ENCODE data around the gene UGGT2. TPM values are rescaled to one million over a fixed set of nuclear protein-coding genes. Genes with fewer than 3 reads are reported as not detected.

The UGGT2 gene, protein sequence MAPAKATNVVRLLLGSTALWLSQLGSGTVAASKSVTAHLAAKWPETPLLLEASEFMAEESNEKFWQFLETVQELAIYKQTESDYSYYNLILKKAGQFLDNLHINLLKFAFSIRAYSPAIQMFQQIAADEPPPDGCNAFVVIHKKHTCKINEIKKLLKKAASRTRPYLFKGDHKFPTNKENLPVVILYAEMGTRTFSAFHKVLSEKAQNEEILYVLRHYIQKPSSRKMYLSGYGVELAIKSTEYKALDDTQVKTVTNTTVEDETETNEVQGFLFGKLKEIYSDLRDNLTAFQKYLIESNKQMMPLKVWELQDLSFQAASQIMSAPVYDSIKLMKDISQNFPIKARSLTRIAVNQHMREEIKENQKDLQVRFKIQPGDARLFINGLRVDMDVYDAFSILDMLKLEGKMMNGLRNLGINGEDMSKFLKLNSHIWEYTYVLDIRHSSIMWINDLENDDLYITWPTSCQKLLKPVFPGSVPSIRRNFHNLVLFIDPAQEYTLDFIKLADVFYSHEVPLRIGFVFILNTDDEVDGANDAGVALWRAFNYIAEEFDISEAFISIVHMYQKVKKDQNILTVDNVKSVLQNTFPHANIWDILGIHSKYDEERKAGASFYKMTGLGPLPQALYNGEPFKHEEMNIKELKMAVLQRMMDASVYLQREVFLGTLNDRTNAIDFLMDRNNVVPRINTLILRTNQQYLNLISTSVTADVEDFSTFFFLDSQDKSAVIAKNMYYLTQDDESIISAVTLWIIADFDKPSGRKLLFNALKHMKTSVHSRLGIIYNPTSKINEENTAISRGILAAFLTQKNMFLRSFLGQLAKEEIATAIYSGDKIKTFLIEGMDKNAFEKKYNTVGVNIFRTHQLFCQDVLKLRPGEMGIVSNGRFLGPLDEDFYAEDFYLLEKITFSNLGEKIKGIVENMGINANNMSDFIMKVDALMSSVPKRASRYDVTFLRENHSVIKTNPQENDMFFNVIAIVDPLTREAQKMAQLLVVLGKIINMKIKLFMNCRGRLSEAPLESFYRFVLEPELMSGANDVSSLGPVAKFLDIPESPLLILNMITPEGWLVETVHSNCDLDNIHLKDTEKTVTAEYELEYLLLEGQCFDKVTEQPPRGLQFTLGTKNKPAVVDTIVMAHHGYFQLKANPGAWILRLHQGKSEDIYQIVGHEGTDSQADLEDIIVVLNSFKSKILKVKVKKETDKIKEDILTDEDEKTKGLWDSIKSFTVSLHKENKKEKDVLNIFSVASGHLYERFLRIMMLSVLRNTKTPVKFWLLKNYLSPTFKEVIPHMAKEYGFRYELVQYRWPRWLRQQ (N-terminal part only)
- 45.1 and 49.2 TPM in 2 replicates for total RNA-seq
- long read RNA-seq, transcript UGGT2-204 (10 exons, 1,547 nt), result major isoform, 5 of 79 reads
- long read RNA-seq, partial matches to known transcripts, result 45 of 79 reads
- long read RNA-seq, other reads (novel, unspliced or antisense), result 27 of 79 reads

GRCh38 chr13:96053003-96053703 is at the start of gene UGGT2:
Gene UGGT2, minus strand, starts transcription at chr13:96053401. Its CDS starts 89 bp downstream, at chr13:96053312.
- H3K9me3 Mint-ChIP-seq (ENCODE audit: low read depth), result no peaks in the 10 kb centered on the region

GRCh38 chr13:96100457-96101220 is 47.4 kb upstream of the UGGT2 start:
- Mint-ChIP-seq H3K27me3 (peaks cover 11% of the 10 kb centered on the region), H3K9me3 (ENCODE audit: low read depth) (no peaks in the 10 kb centered on the region), H3K4me3 (ENCODE audit: low read depth) (no peak overlapping the region), H3K36me3 (ENCODE audit: insufficient read depth) (no peaks in the 10 kb centered on the region), H3K27ac (no peak overlapping the region), H3K4me1 (ENCODE audit: low read depth) (peaks cover 4% of the 10 kb centered on the region)
- DNase-seq (ENCODE audit: low spot score, unreplicated experiment), result no peak
- TF ChIP-seq CTCF (IDR thresholded peaks at IDR 0.05; ENCODE audit: unreplicated experiment), result no peak

More at GRCh38 chr13:96053003-96053703, at the start of gene UGGT2:
- Mint-ChIP-seq H3K27ac (peak within 1 kb of the TSS; percentile 98), H3K27me3 (no peaks in the 10 kb centered on the region), H3K4me1 (ENCODE audit: low read depth) (peaks cover 6% of the 10 kb centered on the region), H3K36me3 (ENCODE audit: insufficient read depth) (peaks cover 12% of the 10 kb centered on the region), H3K4me3 (ENCODE audit: low read depth) (peak within 1 kb of the TSS; percentile 90)
- DNase-seq (ENCODE audit: low spot score, unreplicated experiment), result peak; percentile 87
- no peak for TF ChIP-seq CTCF (IDR thresholded peaks at IDR 0.05; ENCODE audit: unreplicated experiment)

DNA sequence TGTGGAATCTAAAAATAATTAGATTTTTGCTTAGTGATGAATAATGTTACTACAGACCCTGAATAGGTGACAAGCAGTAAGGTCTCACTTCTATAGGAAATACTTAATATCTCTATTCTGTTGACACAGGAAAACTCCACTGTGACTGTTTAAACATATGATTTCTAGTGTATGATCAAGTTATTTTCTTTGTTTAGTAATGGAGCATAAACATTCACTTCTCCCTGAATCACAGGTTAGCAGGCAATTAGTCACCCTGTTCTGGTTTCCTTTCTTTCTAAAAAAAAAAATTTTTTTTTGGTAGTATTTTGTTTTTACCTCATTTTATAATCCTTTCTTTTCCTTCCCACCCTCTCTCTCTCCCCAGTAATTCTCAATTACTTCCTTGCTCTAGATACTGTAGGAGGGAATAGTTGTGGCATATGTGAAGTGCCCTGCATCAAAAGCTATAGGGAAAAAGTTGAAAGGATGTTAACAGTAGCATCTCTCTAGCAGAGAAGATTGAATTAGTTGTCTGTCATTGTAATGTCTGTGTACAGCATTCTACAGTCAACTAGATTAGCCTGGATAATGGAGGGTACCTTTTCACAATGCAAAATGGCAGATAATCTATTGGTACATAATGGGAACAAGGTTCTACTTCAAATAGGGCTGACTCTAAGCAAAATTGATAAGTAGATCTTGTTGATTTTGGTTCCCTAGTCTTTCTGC is 40.2 kb upstream of the UGGT2 start:
- Mint-ChIP-seq H3K9me3 (ENCODE audit: low read depth) (no peaks in the 10 kb centered on the region), H3K36me3 (ENCODE audit: insufficient read depth) (no peaks in the 10 kb centered on the region), H3K27me3 (peaks cover 65% of the 10 kb centered on the region), H3K4me1 (ENCODE audit: low read depth) (peaks cover 3% of the 10 kb centered on the region), H3K27ac (no peak overlapping the region), H3K4me3 (ENCODE audit: low read depth) (no peak overlapping the region)
- TF ChIP-seq CTCF (IDR thresholded peaks at IDR 0.05; ENCODE audit: unreplicated experiment), result no peak
- DNase-seq (ENCODE audit: low spot score, unreplicated experiment), result no peak
